Measurements from ENCODE around the gene CCDC138.

- no peak for TF ChIP-seq EP300 (IDR thresholded peaks at IDR 0.05)
- no peak for TF ChIP-seq CTCF (IDR thresholded peaks at IDR 0.05)
Measured at GRCh38 chr2:108820482-108820881, 33.9 kb downstream of the CCDC138 start.

All from gastroesophageal sphincter (tissue), 3 donors.